SK-N-SH treated with all-trans-retinoic acid at 6 μM for 48 hours (cell line): ENCODE data around the gene MADD.

Experiments used
- ATAC-seq: fragments of 200-7000 bp; cut with Tn5 transposase; 3 replicates; pipeline ENCODE4 v1.9.1; 2020; ENCODE audit warnings: mild to moderate bottlenecking, moderate library complexity
- CSRNP3 ChIP-seq: fragments of 250-450 bp; sonication (Bioruptor Pico); IDR thresholded peaks from 2 replicates; pipeline ENCODE4 v1.5.1; 2021; ENCODE audit warnings: mild to moderate bottlenecking, moderate library complexity
- ESRRG ChIP-seq: fragments of 250-450 bp; sonication (Bioruptor Pico); IDR thresholded peaks from 2 replicates; pipeline ENCODE4 v1.6.1; 2021; ENCODE audit warnings: mild to moderate bottlenecking
- GLIS3 ChIP-seq: fragments of 250-450 bp; sonication (Bioruptor Pico); IDR thresholded peaks from 2 replicates; pipeline ENCODE4 v1.5.0; 2020; ENCODE audit warnings: mild to moderate bottlenecking, moderate library complexity
- ISL1 ChIP-seq: fragments of 250-450 bp; sonication (Bioruptor Pico); IDR thresholded peaks from 2 replicates; pipeline ENCODE4 v2.1.2; 2022; ENCODE audit warnings: mild to moderate bottlenecking, moderate library complexity
- PATZ1 ChIP-seq: fragments of 250-450 bp; sonication (Bioruptor Pico); IDR thresholded peaks from 2 replicates; pipeline ENCODE4 v1.8.0; 2020; ENCODE audit warnings: mild to moderate bottlenecking, moderate library complexity, borderline replicate concordance
- POU6F1 ChIP-seq: fragments of 250-450 bp; sonication (Bioruptor Pico); IDR thresholded peaks from 2 replicates; pipeline ENCODE4 v1.8.0; 2021; ENCODE audit warnings: low read depth, mild to moderate bottlenecking, moderate library complexity, borderline replicate concordance
- PPARA ChIP-seq: fragments of 250-450 bp; sonication (Bioruptor Pico); IDR thresholded peaks from 2 replicates; pipeline ENCODE4 v1.5.0; 2020; ENCODE audit warnings: mild to moderate bottlenecking, borderline replicate concordance
- RARB ChIP-seq: fragments of 250-450 bp; sonication (Bioruptor Pico); IDR thresholded peaks from 2 replicates; pipeline ENCODE4 v1.8.0; 2021; ENCODE audit warnings: mild to moderate bottlenecking, moderate library complexity
- SNAI2 ChIP-seq: fragments of 250-450 bp; sonication (Bioruptor Pico); IDR thresholded peaks from 2 replicates; pipeline ENCODE4 v1.5.0; 2020; ENCODE audit warnings: mild to moderate bottlenecking, moderate library complexity
- TCF4 ChIP-seq: fragments of 250-450 bp; sonication (Bioruptor Pico); IDR thresholded peaks from 2 replicates; pipeline ENCODE4 v1.8.0; 2021; ENCODE audit warnings: mild to moderate bottlenecking, moderate library complexity, borderline replicate concordance
- TSHZ2 ChIP-seq: fragments of 250-450 bp; sonication (Bioruptor Pico); IDR thresholded peaks from 2 replicates; pipeline ENCODE4 v1.5.0; 2020; ENCODE audit warnings: mild to moderate bottlenecking, moderate library complexity
- ZC3H10 ChIP-seq: fragments of 250-450 bp; sonication (Bioruptor Pico); IDR thresholded peaks from 2 replicates; pipeline ENCODE4 v1.5.1; 2021; ENCODE audit warnings: mild to moderate bottlenecking, moderate library complexity
- ZFP30 ChIP-seq: fragments of 450-650 bp; formaldehyde crosslinking; IDR thresholded peaks from 2 replicates; pipeline ENCODE4 v1.5.0; 2022; ENCODE audit warnings: mild to moderate bottlenecking, moderate library complexity
- ZNF565 ChIP-seq: fragments of 450-650 bp; formaldehyde crosslinking; conservative IDR thresholded peaks from 2 replicates; pipeline ENCODE4 v1.5.0; 2020; ENCODE audit warnings: low read depth, mild to moderate bottlenecking, moderate library complexity
- ZNF70 ChIP-seq: fragments of 450-650 bp; formaldehyde crosslinking; IDR thresholded peaks from 2 replicates; pipeline ENCODE4 v1.5.0; 2020; ENCODE audit warnings: mild to moderate bottlenecking, moderate library complexity
- ZNF8 ChIP-seq: fragments of 450-650 bp; formaldehyde crosslinking; IDR thresholded peaks from 2 replicates; pipeline ENCODE4 v1.5.0; 2020; ENCODE audit warnings: mild to moderate bottlenecking, moderate library complexity

Gene MADD

GRCh38 chr11:47280099-47280498 is 10.2 kb downstream of the MADD start:
- ATAC-seq: no peak
- TF ChIP-seq ZC3H10 (CRISPR knock-in tag) (no peak), RARB (no peak), ZFP30 (CRISPR knock-in tag) (no peak), ZNF8 (CRISPR knock-in tag) (no peak), TCF4 (CRISPR knock-in tag) (no peak), CSRNP3 (CRISPR knock-in tag) (no peak), GLIS3 (CRISPR knock-in tag) (no peak), ISL1 (CRISPR knock-in tag) (no peak), TSHZ2 (no peak)

- TF ChIP-seq PPARA (CRISPR knock-in tag) (no peak), ISL1 (CRISPR knock-in tag) (no peak), CSRNP3 (CRISPR knock-in tag) (no peak), ZNF565 (CRISPR knock-in tag) (no peak), SNAI2 (CRISPR knock-in tag) (no peak), ZFP30 (CRISPR knock-in tag) (no peak), TCF4 (CRISPR knock-in tag) (no peak)
- ATAC-seq: no peak
Measured at GRCh38 chr11:47280860-47281259, 10.9 kb downstream of the MADD start.

GRCh38 chr11:47282462-47282861 is 12.5 kb downstream of the MADD start:
- TF ChIP-seq ISL1 (CRISPR knock-in tag): no peak
- TF ChIP-seq ESRRG (CRISPR knock-in tag): no peak
- TF ChIP-seq GLIS3 (CRISPR knock-in tag): no peak
- TF ChIP-seq, all 23 proteins: peak for 0
- no peak for ATAC-seq

GRCh38 chr11:47284151-47284550 is 14.2 kb downstream of the MADD start:
- no peak for ATAC-seq
- no peak for TF ChIP-seq GLIS3 (CRISPR knock-in tag)
- no peak for TF ChIP-seq TSHZ2

GRCh38 chr11:47285969-47286770 is 16.2 kb downstream of the MADD start:
- ATAC-seq: no peak
- no peak for TF ChIP-seq PATZ1 (CRISPR knock-in tag)
- no peak for TF ChIP-seq ZNF70 (CRISPR knock-in tag)
- no peak for TF ChIP-seq TSHZ2
- no peak for TF ChIP-seq ESRRG (CRISPR knock-in tag)
- TF ChIP-seq POU6F1 (CRISPR knock-in tag): no peak
